Measurements from ENCODE around the gene KYNU. TPM values are rescaled to one million over a fixed set of nuclear protein-coding genes. Genes with fewer than 3 reads are reported as not detected.
"Not testable (repeated sequence)": the region's sequence is repeated elsewhere in the genome, so short reads cannot be mapped to it uniquely, and the experiment has no call there.

Gene KYNU
- total RNA-seq, 2 experiments from 2014 or later: not detected

DNA sequence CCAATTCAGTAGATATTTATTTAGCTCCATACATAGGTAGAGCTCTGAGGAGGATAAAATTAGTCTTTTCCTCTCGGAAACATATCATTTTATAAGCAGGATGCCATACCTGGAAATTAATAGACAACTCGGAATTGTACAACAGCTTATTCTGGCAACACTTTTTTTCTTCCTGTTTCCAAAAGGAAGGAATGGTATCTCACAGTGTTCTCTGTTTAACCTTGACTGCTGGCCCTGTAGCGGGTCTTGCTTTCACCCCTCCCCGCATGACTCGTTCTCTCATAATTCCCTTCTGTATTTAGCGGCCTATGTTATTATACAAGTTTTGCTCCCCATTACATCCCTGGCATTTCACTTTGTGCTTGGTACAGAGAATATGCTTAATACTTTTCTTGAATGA lies 2.5 kb upstream of the KYNU start:
- Mint-ChIP-seq H3K4me1 (no peaks in the 10 kb centered on the region), H3K4me3 (no peak overlapping the region), H3K9me3 (no peaks in the 10 kb centered on the region), H3K27ac (no peak overlapping the region), H3K36me3 (ENCODE audit: low read depth) (no peaks in the 10 kb centered on the region), H3K27me3 (no peaks in the 10 kb centered on the region)
- DNase-seq: no peak
- CTCF ChIA-PET: no interaction called here
- POLR2A ChIA-PET: no interaction called here

DNA sequence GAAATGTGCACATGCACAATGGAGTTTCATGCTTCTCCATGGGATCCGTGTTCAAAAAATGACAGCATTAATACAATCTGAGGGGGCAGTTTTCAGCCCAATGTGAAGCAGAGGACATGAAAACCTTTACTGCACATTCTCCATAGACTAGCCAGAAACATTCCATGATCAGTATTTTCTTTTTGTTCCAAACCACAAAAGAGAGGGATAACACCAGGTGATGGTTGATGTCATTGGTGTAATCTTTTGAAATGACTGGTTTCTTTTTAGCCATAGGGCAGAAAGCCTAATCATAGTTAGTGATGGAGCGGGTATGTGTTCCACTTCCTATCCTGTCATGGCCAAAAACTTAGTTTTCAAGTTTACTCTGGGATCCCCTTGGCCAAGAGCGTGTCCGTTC lies 1.8 kb upstream of the KYNU start:
- no peaks in the 10 kb centered on the region for H3K27me3 Mint-ChIP-seq
- DNase-seq: no peak

DNA sequence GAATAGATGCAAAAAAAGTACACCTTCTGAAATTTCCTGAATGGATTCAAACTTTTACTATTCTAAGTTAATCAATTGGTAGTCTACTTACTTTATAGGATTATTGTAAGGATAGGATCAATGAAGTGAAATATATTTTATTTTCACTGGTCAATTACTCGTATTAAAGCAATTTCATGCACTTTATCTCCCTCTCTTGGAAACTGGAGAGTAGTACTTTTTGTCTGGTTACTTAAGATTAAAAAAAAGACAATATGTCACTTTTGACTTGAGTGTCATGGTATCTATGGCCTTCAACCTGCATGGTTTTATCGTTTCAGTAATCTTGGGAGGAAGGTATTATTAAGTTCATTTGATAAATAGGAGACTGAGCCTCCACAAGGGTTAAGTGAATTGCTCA lies 1.0 kb upstream of the KYNU start:
- Mint-ChIP-seq H3K4me1 (no peaks in the 10 kb centered on the region), H3K4me3 (no peak overlapping the region), H3K27ac (no peak overlapping the region), H3K36me3 (ENCODE audit: low read depth) (no peaks in the 10 kb centered on the region), H3K27me3 (no peaks in the 10 kb centered on the region), H3K9me3 (no peaks in the 10 kb centered on the region)
- DNase-seq: no peak
- ChIA-PET CTCF (no interaction called here), POLR2A (no interaction called here)

More for the DNA sequence above, 1.8 kb upstream of the KYNU start:
- H3K4me1 Mint-ChIP-seq: no peaks in the 10 kb centered on the region
- H3K36me3 Mint-ChIP-seq (ENCODE audit: low read depth): no peaks in the 10 kb centered on the region
- CTCF ChIA-PET: no interaction called here
- POLR2A ChIA-PET: no interaction called here
- H3K4me3 Mint-ChIP-seq: no peak overlapping the region
- no peak overlapping the region for H3K27ac Mint-ChIP-seq
- no peaks in the 10 kb centered on the region for H3K9me3 Mint-ChIP-seq

DNA sequence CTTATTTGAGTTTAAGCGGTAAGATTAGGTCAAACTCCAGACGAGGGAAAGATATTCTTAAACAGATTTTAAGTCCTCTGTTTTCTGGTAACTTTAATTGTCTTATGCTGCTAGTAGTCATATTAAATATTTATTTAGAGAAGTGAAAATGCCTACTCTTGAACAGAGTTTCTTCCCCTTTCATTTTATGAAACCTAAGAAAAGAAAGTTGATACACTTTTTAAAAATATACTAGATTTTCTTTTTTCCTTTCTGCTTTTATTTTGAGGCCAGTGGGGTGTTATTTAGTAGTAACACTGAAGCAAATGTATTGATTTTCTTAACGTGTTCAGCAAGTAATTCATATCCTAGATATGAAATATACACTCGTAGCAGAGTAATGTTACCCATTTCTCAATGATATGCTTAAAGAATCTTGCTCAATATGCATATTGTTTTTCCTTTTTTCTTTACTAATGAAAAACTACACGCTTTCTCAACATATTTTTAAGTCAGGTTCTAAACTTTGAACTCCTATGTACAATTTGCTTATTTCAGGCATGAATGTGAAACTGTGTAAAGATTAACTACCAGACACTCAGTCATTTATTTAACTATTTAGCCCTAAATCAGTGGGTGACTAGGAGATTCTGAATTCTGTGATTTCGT lies 691 bp downstream of the KYNU start:
- no peak for DNase-seq
- no peak overlapping the region for H3K4me3 Mint-ChIP-seq
- H3K27ac Mint-ChIP-seq: no peak overlapping the region
- ChIA-PET POLR2A (no interaction called here), CTCF (interaction anchor here (0.8 kb wide), 1 partner anchor 24 kb away, joined by 3 read pairs; no protein-coding TSS in a partner anchor)
- no peaks in the 10 kb centered on the region for H3K4me1 Mint-ChIP-seq
- H3K9me3 Mint-ChIP-seq: no peaks in the 10 kb centered on the region
- H3K36me3 Mint-ChIP-seq (ENCODE audit: low read depth): no peaks in the 10 kb centered on the region
- no peaks in the 10 kb centered on the region for H3K27me3 Mint-ChIP-seq

DNA sequence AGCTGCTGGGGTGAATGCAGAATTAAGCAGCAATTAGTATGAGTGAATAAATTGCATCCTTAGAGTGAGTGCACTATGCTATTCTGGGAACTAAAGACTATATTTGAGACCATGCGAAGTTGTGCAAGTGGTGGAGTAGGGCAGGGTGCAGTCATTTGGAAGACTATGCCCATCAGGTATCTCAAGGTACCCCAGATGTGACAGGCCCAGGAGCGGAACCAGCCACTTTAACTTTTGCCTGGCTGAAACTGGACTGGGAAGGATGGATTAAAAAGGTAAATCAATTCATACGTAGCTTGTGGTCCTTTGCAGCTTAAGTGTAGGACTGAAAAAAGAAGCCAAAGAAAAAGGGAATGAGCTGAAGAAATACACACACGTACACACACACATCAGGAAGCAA lies 1.7 kb downstream of the KYNU start:
- no peak overlapping the region for H3K4me3 Mint-ChIP-seq
- no peak overlapping the region for H3K27ac Mint-ChIP-seq
- no peaks in the 10 kb centered on the region for H3K27me3 Mint-ChIP-seq
- H3K4me1 Mint-ChIP-seq: no peaks in the 10 kb centered on the region
- ChIA-PET POLR2A (no interaction called here), CTCF (interaction anchor here (0.8 kb wide), 1 partner anchor 25 kb away, joined by 3 read pairs; no protein-coding TSS in a partner anchor)
- H3K9me3 Mint-ChIP-seq: no peaks in the 10 kb centered on the region
- no peak for DNase-seq
- H3K36me3 Mint-ChIP-seq (ENCODE audit: low read depth): no peaks in the 10 kb centered on the region

DNA sequence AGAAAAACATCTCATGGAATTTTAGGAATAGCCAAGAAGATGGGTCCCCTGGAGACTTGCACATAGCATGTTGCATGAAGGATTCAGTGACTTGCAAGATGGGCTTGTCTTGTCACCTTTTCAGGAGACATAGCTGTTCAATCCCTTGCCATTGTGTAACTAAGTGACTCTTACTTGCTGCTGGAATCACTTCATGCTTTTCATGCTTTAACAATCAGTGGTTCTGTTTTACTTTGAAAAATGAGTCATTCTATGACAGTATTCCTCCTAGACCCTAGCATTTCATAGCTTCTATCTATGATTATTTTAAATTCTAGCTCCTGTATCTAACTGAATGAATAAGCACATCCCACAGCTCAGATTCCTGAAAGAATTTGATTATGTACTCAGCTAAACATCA lies 2.8 kb downstream of the KYNU start:
- H3K9me3 Mint-ChIP-seq: no peaks in the 10 kb centered on the region
- H3K4me1 Mint-ChIP-seq: no peaks in the 10 kb centered on the region
- H3K27ac Mint-ChIP-seq: no peak overlapping the region
- ChIA-PET POLR2A (no interaction called here), CTCF (no interaction called here)
- H3K4me3 Mint-ChIP-seq: no peak overlapping the region
- H3K27me3 Mint-ChIP-seq: no peaks in the 10 kb centered on the region
- no peaks in the 10 kb centered on the region for H3K36me3 Mint-ChIP-seq (ENCODE audit: low read depth)
- no peak for DNase-seq

DNA sequence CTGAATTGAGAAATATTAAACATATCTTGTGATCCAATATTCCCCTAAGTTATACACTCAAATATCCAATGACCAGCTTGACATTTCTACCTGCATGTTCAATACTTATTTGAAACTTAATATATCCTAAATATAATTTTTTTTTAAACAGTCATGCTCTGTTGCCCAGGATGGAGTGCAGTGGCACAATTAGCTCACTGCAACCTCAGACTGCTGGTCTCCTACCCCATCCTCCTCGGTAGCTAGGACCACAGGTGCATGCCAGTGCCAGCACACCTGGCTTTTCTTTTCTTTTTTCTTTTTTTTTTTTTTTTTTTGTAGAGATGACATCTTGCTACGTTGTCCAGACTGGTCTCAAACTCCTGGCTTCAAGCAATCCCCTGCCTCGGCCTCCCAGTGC lies 4.2 kb downstream of the KYNU start:
- H3K4me3 Mint-ChIP-seq: no peak overlapping the region
- H3K36me3 Mint-ChIP-seq (ENCODE audit: low read depth): no peaks in the 10 kb centered on the region
- CTCF ChIA-PET: interaction anchor here (1.4 kb wide), 1 partner anchor 26 kb away, joined by 4 read pairs; no protein-coding TSS in a partner anchor
- POLR2A ChIA-PET: interaction anchor here (0.6 kb wide), 1 partner anchor 1179 kb away, joined by 3 read pairs; no protein-coding TSS in a partner anchor
- H3K27ac Mint-ChIP-seq: no peak overlapping the region
- H3K9me3 Mint-ChIP-seq: no peaks in the 10 kb centered on the region
- no peaks in the 10 kb centered on the region for H3K4me1 Mint-ChIP-seq
- H3K27me3 Mint-ChIP-seq: no peaks in the 10 kb centered on the region
- DNase-seq: no peak

DNA sequence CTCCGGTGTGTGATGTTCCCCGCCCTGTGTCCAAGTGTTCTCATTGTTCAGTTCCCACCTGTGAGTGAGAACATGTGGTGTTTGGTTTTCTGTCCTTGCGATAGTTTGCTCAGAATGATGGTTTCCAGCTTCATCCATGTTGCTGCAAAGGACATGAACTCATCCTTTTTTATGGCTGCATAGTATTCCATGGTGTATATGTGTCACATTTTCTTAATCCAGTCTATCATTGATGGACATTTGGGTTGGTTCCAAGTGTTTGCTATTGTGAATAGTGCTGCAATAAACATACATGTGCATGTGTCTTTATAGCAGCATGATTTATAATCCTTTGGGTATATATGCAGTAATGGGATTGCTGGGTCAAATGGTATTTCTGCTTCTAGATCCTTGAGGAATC lies 5.0 kb downstream of the KYNU start:
- H3K36me3 Mint-ChIP-seq (ENCODE audit: low read depth); H3K27ac Mint-ChIP-seq; H3K4me1 Mint-ChIP-seq; H3K4me3 Mint-ChIP-seq; H3K27me3 Mint-ChIP-seq; POLR2A ChIA-PET; DNase-seq; H3K9me3 Mint-ChIP-seq: not testable (repeated sequence)
- CTCF ChIA-PET: interaction anchor here (1.4 kb wide), 1 partner anchor 25 kb away, joined by 4 read pairs; no protein-coding TSS in a partner anchor

DNA sequence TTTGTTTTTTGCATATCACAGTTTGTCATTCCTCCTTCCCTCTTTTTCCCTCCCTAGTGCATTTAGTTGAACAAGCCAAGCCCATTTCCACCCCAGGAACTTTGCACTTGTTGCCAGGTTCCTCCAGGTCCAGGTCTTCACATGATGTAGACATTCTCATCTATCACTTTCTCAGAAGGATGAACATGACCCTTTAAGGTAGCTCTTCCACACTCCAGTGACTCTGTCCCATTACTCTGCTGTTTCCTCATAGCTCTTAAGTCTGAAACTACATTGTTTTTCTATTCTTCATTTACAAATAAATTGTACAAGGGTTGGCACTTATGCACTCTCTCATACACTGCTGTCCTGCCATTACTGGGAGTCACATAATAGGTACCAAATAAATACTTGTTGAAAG lies 6.1 kb downstream of the KYNU start:
- Mint-ChIP-seq H3K27ac (no peak overlapping the region), H3K4me1 (no peaks in the 10 kb centered on the region), H3K4me3 (no peak overlapping the region), H3K27me3 (no peaks in the 10 kb centered on the region), H3K36me3 (ENCODE audit: low read depth) (no peaks in the 10 kb centered on the region), H3K9me3 (no peaks in the 10 kb centered on the region)
- no peak for DNase-seq
- ChIA-PET POLR2A (no interaction called here), CTCF (no interaction called here)

DNA sequence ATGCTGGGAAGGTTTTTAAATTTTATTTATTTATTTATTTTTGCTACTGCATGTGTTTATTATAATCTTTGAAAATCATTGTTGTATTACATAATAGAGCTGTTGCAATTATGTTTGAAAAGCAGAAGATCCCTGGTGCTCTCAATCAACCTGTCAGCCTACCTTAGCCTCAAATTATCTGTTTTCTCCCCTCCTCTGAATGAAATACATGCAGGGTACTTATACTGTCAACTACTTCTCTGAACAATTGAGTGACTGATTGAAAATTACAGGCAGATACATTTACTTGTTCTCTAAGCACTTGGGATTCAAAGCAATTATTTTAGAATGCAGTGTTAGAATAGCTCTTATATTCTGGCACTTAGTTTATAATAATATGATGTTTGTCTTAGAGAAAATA lies 8.1 kb downstream of the KYNU start:
- POLR2A ChIA-PET: no interaction called here
- Mint-ChIP-seq H3K4me1 (no peaks in the 10 kb centered on the region), H3K4me3 (no peak overlapping the region), H3K27me3 (no peaks in the 10 kb centered on the region), H3K36me3 (ENCODE audit: low read depth) (no peaks in the 10 kb centered on the region), H3K27ac (no peak overlapping the region), H3K9me3 (no peaks in the 10 kb centered on the region)
- no peak for DNase-seq
- CTCF ChIA-PET: no interaction called here

DNA sequence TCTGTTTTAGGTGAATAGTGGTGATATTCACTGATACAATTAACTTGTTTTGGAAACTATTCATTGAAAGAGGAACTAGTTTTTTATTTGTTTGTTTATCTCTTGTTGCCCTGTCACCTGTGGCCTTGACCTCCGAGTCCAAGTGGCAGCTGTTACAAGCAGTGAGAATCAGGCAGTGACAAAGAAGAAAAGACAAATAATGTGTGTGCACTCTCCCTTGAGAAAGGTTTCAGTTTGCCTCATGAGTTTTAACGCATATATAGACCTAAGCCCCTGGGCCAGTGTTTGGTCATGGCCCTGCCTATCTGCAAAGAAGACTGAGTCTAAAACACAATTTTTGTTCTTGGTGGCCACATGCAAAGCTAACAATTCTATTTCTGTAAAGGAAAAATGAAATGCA lies 15.3 kb downstream of the KYNU start:
- no peak for DNase-seq
- no peaks in the 10 kb centered on the region for H3K9me3 Mint-ChIP-seq
- no peaks in the 10 kb centered on the region for H3K36me3 Mint-ChIP-seq (ENCODE audit: low read depth)
- H3K27me3 Mint-ChIP-seq: peaks cover 1% of the 10 kb centered on the region
- ChIA-PET POLR2A (no interaction called here), CTCF (no interaction called here)
- no peak overlapping the region for H3K27ac Mint-ChIP-seq
- no peak overlapping the region for H3K4me3 Mint-ChIP-seq
- H3K4me1 Mint-ChIP-seq: no peaks in the 10 kb centered on the region

DNA sequence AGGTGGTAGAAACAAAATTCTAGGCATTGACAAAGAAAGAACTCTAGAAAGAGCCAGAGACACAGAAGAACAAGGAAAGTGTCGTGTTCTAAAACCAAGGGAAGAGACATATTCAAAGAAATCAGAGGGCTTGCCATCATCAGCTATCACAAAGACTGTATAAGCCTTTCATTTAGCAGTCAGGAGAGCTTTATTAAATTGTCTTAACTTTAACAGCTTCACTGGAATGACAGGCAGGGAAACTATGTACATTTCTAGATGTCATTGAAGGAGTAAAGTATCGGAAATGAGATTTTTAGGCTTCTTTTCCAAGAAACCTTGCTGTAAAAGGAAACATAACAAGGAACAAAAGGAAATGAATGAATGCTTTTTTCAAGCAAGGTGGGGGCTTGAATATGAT lies 15.8 kb downstream of the KYNU start:
- Mint-ChIP-seq H3K27me3 (peaks cover 1% of the 10 kb centered on the region), H3K4me3 (no peak overlapping the region), H3K9me3 (no peaks in the 10 kb centered on the region), H3K36me3 (ENCODE audit: low read depth) (no peaks in the 10 kb centered on the region), H3K27ac (no peak overlapping the region), H3K4me1 (no peaks in the 10 kb centered on the region)
- CTCF ChIA-PET: no interaction called here
- no peak for DNase-seq
- POLR2A ChIA-PET: no interaction called here

DNA sequence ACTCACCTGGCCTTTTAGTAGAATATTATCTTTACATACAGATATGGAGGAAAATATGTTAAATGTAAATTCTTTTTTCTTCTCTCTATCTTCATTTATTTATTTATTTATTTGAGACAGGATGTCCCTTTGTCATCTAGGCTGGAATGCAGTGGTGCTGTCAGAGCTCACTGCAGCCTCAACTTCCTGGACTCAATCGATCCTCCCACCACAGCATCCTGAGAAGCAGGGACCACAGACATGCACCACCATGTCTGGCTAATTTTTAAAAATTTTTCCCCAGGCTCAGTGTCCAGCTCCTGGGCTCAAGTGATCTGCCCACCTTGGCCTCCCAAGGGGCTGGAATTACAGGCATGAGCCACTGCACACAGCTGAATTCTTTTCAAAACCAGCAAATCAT lies 20.3 kb downstream of the KYNU start:
- Mint-ChIP-seq H3K27ac (no peak overlapping the region), H3K27me3 (peaks cover 1% of the 10 kb centered on the region), H3K36me3 (ENCODE audit: low read depth) (no peaks in the 10 kb centered on the region), H3K9me3 (no peaks in the 10 kb centered on the region), H3K4me3 (no peak overlapping the region), H3K4me1 (no peaks in the 10 kb centered on the region)
- DNase-seq: no peak
- CTCF ChIA-PET: interaction anchor here (0.7 kb wide), 1 partner anchor 29 kb away, joined by 3 read pairs; no protein-coding TSS in a partner anchor
- POLR2A ChIA-PET: no interaction called here

DNA sequence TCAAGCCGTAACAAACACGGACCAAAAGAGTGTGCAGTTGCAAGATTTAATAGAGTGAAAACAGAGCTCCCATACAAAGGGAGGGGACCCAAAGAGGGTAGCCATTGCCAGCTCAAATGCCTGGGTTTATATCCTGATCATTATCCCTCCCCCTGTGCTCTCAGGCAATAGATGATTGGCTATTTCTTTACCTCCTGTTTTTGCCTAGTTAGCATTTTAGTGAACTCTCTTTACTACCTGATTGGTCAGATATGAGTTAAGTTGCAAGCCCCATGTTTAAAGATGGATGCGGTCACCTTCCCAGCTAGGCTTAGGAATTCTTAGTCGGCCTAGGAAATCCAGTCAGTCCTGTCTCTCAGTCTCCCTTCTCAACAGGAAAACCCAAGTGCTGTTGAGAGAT lies 22.9 kb downstream of the KYNU start:
- POLR2A ChIA-PET; H3K4me1 Mint-ChIP-seq; CTCF ChIA-PET; H3K4me3 Mint-ChIP-seq; H3K27me3 Mint-ChIP-seq; H3K27ac Mint-ChIP-seq; H3K9me3 Mint-ChIP-seq; DNase-seq; H3K36me3 Mint-ChIP-seq (ENCODE audit: low read depth): not testable (repeated sequence)

Measured in activated CD4-positive, alpha-beta T cell treated with anti-CD3 and anti-CD28 coated beads, Interleukin-2, amount 10 ng/mL, durations not matched to agents 7 days and 5 days (primary cell).